Measurements from ENCODE around the gene FAM53B. TPM values are rescaled to one million over a fixed set of nuclear protein-coding genes. Genes with fewer than 3 reads are reported as not detected.

The FAM53B gene
- total and polyA plus RNA-seq, 8 donors: 12.8 to 34.6 (median 23.0) TPM

DNA sequence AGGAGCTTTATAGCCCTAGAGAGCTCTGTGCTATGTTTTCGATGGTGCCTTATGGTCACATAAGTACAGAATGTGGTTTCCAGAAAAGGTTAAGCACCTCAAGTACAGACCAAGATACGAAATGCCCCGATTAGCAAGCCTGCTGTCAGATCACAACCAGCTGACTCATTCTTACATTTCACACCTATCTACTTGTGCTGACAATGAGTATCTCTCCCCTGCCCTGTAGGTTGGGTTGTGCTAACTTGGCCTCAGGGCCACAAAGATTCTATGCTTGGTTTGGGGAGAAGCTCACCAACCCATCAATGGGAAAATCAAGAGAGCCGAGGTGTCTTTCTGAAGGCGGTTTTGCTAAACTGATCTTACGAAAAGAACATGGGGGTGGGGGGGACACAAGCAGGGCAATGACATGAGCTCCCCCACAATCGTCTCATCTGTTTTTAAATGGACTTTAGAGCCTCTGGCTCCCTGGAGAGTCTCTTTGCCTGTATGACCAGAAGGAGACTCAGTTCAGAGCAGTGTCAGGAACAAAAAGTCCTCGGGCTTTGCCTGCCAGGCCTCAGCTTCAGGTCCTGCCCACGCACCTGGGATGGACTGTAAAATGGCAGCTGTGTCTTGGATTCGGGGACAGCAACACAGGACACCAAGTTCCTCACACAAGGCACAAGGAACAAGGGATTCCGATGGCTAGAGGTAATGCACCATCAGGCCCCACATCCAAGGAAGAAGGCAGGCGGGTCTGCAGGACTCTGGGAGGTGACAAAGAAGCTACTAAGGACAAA is 55.1 kb downstream of the FAM53B start:
- H3K9me3 ChIP-seq: no peaks in the 10 kb centered on the region
- H3K36me3 ChIP-seq: peaks cover 0 to 26% of the 10 kb centered on the region in 2 donors
- H3K27ac ChIP-seq: peak overlapping the region in 1 of 2 donors; percentile 87
- peak; percentile 54 for ATAC-seq
- DNase-seq: no peak
- H3K4me1 ChIP-seq: peaks cover 8 to 57% of the 10 kb centered on the region in 2 donors
- H3K4me3 ChIP-seq: no peak overlapping the region
- H3K27me3 ChIP-seq: no peaks in the 10 kb centered on the region
- intact Hi-C loops (cut with DNase I): no loop called here
- no peak for TF ChIP-seq CTCF (IDR thresholded peaks at IDR 0.05)

- H3K27me3 ChIP-seq: no peaks in the 10 kb centered on the region
- H3K27ac ChIP-seq: peak overlapping the region in 1 of 2 donors; percentile 87
- no peak for TF ChIP-seq CTCF (IDR thresholded peaks at IDR 0.05)
- H3K4me1 ChIP-seq: peaks cover 11 to 64% of the 10 kb centered on the region in 2 donors
- H3K4me3 ChIP-seq: no peak overlapping the region
- intact Hi-C loops (cut with DNase I): no loop called here
- no peaks in the 10 kb centered on the region for H3K9me3 ChIP-seq
- ATAC-seq (no peak), DNase-seq (no peak)
- peaks cover 0 to 19% of the 10 kb centered on the region in 2 donors for H3K36me3 ChIP-seq
Measured at GRCh38 chr10:124688386-124688785, 55.8 kb downstream of the FAM53B start.

- peak overlapping the region; percentile 65 to 87 for H3K27ac ChIP-seq
- H3K4me1 ChIP-seq: peaks cover 11 to 79% of the 10 kb centered on the region in 2 donors
- intact Hi-C loops (cut with DNase I): no loop called here
- H3K36me3 ChIP-seq: peaks cover 0 to 15% of the 10 kb centered on the region in 2 donors
- ATAC-seq: peak; percentile 35
- H3K4me3 ChIP-seq: no peak overlapping the region
- DNase-seq: peak in 2 of 4 donors; percentile 15 to 59
- H3K9me3 ChIP-seq: no peaks in the 10 kb centered on the region
- TF ChIP-seq CTCF (IDR thresholded peaks at IDR 0.05): no peak
- no peaks in the 10 kb centered on the region for H3K27me3 ChIP-seq
Measured at GRCh38 chr10:124686707-124687376, 57.3 kb downstream of the FAM53B start.

- intact Hi-C loops (cut with DNase I): no loop called here
- peak in 2 of 4 donors; percentile 64 to 91 for DNase-seq
- Histone ChIP-seq H3K27me3 (no peaks in the 10 kb centered on the region), H3K4me1 (peaks cover 11 to 95% of the 10 kb centered on the region in 2 donors), H3K4me3 (no peak overlapping the region), H3K36me3 (peaks cover 0 to 24% of the 10 kb centered on the region in 2 donors), H3K27ac (peak overlapping the region; percentile 65 to 87), H3K9me3 (no peaks in the 10 kb centered on the region)
- peak; percentile 51 for ATAC-seq
- TF ChIP-seq CTCF (IDR thresholded peaks at IDR 0.05): no peak
Measured at GRCh38 chr10:124685261-124685660, 58.9 kb downstream of the FAM53B start.

- Histone ChIP-seq H3K4me3 (no peak overlapping the region), H3K9me3 (no peaks in the 10 kb centered on the region), H3K4me1 (peaks cover 11 to 99% of the 10 kb centered on the region in 2 donors), H3K36me3 (peaks cover 0 to 12% of the 10 kb centered on the region in 2 donors), H3K27ac (peak overlapping the region; percentile 35 to 87), H3K27me3 (no peaks in the 10 kb centered on the region)
- DNase-seq (peak in 1 of 4 donors; percentile 24), ATAC-seq (no peak)
- intact Hi-C loops (cut with DNase I): no loop called here
- no peak for TF ChIP-seq CTCF (IDR thresholded peaks at IDR 0.05)
Measured at GRCh38 chr10:124683814-124684213, 60.4 kb downstream of the FAM53B start.
